Activated CD4-positive, alpha-beta T cell treated with anti-CD3 and anti-CD28 coated beads for 4 hours (primary cell): Measurements from ENCODE around the gene SREK1.
"Not testable (repeated sequence)": the region's sequence is repeated elsewhere in the genome, so short reads cannot be mapped to it uniquely, and the experiment has no call there.

Source experiments
- DNase-seq, 2 donors: peaks; one replicate each; pipeline ENCODE4 v3.0.0-alpha.2; 2020

Gene SREK1, protein sequence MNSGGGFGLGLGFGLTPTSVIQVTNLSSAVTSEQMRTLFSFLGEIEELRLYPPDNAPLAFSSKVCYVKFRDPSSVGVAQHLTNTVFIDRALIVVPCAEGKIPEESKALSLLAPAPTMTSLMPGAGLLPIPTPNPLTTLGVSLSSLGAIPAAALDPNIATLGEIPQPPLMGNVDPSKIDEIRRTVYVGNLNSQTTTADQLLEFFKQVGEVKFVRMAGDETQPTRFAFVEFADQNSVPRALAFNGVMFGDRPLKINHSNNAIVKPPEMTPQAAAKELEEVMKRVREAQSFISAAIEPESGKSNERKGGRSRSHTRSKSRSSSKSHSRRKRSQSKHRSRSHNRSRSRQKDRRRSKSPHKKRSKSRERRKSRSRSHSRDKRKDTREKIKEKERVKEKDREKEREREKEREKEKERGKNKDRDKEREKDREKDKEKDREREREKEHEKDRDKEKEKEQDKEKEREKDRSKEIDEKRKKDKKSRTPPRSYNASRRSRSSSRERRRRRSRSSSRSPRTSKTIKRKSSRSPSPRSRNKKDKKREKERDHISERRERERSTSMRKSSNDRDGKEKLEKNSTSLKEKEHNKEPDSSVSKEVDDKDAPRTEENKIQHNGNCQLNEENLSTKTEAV

DNA sequence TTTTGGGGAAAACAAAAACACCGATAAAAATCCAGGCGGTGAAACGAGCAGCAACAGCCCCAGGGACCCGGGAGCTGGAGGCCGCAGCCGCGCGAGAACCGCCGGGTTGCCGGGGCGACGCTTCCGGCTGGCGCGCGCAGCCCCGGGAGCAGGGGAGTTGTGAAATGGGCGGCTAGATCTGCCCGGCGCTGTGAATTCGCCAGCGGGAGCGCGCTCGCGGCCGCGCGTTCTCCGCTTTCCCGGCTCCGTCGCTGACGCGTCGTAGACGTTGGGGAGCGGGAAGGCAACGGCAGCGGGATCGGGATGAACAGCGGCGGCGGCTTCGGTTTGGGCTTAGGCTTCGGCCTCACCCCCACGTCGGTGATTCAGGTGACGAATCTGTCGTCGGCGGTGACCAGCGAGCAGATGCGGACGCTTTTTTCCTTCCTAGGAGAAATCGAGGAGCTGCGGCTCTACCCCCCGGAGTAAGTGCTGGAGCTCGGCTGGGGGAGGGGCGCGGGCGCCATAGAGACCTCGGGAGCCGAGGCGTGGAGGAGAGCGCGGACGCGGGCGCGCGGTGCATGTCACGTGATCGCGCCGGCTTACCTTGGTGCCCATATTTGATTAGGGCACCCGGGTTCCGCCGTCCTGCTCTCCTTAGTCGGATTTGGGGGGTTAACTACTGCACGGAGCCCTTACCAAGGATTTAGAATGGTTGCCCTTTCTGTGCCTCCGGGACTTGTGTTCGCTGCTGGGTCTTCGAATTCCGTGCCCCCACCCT lies at the start of gene SREK1:
SREK1 (plus strand) TSS at position 227 of the 760 bp plus-strand sequence; CDS start at position 304, 77 bp downstream.
- peak; percentile 89 to 90 for DNase-seq

DNA sequence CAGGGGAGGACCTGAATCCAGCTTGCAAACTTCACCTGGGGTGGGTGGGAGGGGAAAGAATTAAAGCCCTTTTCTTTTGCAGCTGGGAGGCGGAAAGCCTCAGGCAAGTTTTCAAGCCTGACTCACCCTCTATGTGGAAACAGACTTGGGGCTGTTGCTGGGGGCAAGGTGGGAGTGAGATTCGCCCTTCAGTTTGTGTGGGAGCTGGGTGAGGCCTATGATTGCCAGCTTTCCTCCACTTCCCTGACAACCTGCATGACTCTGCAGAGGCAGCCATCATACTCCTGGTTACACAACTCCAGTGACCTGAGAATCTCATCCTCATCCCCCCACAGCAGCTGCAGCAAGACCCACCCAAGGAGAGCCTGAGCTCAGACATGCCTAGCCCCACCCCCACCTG lies 43.2 kb upstream of the SREK1 start:
- DNase-seq, result no peak

DNA sequence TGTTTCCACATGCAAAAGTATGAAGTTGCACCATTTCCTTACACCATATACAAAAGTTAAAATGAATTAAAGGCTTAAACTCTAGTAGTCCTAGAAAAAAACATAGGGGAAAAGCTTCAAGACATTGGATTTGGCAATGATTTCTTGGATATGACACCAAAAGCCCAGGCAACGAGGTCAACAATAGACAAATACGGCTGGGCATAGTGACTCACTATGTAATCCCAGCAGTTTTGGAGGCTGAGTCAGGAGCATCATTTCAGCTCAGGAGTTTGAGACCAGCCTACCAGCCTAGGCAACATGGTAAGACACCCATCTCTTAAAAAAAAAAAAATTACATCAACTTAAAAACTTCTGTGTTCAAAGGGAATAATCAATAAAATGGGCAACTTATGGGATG lies 30.9 kb upstream of the SREK1 start:
- DNase-seq, result no peak

DNA sequence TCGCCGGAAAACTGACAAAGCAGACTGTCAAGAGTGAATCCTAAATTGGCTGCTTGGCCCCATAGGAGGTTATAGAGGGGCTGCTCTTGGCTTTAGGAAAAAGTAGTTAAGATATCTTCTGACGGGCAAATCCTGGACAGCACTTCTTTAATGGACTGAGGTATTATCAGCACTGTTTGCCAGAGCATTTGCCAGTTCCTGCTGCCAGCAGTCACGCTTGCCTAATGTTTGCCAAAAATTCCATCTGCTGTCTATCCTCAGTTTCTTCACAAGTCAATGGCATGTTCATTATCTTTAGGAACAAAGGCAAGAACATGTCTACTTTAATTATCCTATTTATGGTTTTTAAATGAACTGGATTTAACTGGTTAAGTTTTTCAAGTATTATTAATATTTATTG lies 25.8 kb upstream of the SREK1 start:
- no peak for DNase-seq

DNA sequence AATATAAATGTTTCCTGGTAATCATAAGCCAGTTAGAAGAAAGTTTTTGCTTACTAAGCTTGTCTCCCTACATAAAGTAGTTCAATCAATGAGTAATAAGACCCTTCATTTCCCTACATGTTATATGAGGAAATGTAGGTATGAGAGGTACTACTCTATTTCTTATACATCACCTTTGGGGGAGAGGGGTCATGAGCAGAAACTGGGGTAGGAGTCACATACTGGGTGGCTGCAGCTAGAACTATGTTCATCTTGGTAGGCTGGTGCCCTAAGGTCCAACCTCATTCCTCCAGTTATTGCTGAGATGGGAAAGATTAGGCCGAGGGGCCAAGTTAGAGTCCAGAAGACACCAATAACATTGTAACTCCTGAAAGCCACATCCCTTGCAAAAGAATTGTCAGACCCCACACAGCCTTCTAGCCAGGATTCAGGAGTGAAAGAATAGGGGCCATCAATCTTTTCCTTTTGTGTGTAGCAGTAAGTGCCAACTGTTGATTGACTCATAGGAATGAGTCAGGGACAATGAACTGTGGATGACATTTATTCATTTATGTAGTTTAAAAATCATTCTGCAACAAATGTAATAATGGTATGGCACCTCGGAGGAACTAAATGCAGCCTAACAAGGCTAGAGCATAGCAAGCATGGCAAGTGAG lies 21.6 kb upstream of the SREK1 start:
- DNase-seq, result no peak

DNA sequence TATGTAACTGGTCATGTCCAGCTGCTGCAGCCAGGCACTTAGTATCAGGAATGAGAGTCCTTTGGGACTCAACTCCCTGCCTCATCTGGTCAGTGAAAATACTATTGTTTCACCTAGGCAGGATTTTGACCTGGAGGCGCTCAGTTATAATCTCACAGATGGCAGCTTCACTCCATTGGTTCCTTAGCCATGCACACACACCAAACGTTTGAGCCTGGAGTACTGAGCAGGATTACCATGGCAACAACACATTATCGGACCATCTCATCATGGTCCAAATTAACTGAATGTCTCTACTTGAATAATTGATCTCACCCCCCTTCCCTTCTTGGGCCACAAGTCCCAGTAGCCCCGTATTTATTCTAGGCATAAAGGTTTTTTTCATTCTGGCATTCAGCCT lies 15.0 kb upstream of the SREK1 start:
- DNase-seq, result no peak

DNA sequence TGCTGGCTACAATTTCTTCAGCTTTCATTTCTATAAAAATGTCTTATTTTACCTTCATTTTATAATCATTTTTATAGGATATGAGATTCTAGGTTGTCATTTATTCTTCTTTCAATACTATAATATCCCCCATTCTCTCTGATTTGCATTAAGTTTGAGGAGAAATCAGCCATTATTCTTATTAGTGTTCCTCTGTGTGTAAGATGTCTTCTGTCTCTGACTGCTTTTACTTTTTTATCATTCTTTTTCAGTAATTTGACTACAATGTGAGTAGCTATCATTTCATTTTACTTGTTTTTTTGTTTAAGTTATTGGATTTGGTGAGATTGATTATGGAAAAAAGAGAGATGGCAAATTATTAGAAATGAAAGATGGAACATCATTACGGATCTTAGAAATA lies 13.6 kb upstream of the SREK1 start:
- DNase-seq, result no peak

DNA sequence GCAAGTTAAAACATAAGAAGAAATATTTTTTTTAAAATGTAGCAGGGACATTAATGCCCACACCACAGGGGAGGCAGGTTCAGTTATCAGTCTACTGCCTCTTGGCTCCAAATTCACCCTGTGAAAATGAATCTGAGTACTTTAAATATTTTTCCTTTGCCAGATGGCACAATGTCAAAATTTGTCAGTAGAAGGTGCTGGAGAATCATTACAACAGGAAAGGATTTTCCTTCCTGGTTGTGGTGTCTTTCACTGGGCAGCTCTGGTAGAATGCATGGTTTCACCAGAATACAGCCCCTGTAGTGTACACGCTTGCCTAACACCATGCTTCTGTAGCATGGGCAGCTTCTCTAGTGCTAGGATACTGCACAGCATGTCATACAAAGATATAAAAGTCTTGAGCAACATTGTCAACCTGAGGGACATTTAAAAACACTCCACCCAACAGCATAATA lies 9.7 kb upstream of the SREK1 start:
- DNase-seq, result no peak

DNA sequence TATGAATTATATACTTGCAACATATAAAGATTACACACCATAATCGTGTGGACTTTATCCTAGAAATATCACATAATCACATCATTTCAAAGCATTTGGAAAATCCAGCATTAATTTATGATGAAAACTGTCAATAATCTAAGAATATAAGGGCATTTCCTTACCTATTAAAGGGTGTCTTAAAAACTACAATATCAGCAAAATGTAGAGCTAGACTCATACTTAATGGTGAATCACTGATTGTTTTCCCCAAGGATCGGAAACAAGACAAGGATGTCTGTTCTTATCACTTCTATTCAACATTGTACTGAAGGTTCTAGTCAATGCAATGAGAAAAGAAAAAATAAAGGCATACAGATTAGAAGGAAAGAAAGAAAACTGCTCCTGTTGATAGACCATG lies 8.0 kb upstream of the SREK1 start:
- no peak for DNase-seq

DNA sequence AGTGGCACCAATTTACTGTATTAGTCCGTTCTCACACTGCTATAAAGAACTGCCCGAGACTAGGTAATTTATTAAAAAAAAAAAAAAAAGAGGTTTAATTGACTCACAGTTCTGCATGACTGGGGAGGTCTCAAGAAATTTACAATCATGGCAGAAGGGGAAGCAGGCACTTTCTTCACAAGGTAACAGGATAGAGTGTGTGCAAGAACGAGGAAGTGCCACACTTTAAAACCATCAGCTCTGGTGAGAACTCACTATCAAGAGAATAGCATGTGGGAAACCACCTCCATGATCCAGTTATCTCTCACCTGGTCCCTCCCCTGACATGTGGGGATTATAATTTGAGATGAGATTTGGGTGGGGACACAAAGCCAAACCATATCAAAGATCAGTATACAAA lies 7.2 kb upstream of the SREK1 start:
- DNase-seq, result not testable (repeated sequence)

DNA sequence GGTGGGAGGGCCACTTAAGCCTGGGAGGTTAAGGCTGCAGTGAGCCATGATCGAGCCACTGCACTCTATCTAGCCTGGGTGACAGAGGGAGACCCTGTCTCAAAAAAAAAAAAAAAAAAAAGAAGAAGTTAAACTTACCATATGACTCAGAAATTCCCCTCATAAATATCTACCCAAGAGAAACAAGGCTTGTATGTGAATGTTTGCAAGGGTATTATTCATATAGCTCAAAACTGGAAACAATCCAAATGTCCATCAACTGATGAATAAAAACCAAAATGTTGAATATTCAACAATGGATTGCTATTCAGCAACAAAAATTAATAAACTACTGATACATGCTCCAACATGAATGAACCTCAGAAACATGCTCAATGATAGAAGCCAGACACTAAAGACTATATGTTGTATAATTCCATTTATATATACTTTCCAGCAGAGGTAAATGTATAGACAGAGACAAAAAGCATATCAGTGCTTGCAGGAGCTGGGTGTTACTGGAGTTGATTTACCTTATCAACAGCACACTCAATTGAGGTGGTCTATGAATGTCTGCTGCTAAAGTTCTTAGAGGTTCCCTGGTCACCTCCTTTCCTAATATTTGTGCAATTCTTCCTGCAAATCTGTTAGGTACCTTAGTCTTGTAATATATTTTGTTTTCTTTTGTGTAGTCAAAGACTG lies 5.3 kb upstream of the SREK1 start:
- no peak for DNase-seq

DNA sequence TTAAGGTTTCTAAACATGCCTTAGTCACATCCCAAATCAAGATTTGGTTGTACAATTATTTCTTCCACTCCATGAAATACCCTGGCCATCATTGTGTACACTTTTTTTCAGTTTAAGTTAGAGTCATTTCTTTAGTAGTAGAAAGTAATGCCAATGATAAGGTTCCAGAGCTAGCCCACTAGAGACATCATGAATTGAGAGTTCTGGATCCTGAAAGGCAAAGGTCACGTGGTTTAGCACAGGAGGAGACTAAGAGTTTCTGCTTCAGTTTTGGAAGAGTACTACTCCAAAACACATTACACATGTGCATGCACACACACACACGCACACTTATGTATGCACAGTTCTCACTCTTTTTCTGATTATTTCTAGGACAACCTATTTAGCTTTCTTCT lies 4.8 kb upstream of the SREK1 start:
- DNase-seq, result no peak

DNA sequence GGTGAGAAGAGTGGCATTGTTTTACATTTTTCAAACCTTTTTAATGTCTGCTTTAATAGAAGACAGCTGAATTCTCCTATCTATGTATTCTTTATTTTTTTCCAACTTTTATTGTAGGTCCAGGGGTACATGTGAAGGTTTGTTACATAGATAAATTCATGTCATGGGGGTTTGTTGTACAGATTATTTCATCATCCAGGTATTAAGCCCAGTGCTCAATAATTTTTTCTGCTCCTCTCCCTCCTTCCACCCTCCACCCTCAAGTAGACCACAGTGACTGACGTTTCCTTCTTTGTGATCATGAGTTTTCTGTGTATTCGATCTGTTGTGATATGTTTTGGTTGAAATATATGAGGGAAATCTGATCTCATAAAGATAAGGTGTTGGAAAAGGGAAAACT lies 1.7 kb upstream of the SREK1 start:
- no peak for DNase-seq

DNA sequence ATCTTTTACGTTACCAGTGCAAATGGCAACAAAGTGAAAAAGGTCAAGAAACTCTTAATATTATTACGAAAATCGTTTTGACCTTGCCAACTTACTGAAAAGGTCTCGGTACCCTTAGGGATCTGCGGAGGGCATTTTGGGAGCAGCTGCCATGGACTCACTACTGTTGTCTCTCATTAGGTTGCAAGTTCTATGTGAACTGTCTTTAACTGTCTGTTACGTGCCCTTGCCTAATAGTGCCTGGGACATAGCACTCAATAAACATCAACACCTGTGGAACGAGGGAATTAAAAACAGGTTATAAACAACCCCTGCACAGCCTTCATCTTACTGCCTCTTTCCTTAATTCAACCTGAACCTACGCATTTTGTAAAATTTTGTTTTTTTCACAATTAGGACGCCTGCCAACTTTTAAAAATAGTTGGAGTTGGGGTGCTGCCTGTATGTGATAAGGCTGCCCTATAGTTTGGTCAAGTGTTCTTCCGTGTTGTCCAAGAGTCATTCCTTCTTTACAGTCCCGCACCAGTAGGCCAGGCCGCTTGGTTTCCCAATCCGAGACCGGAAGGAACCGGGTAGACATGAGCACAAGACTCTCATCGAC lies 527 bp upstream of the SREK1 start:
- DNase-seq, result peak in 1 of 2 donors; percentile 1

DNA sequence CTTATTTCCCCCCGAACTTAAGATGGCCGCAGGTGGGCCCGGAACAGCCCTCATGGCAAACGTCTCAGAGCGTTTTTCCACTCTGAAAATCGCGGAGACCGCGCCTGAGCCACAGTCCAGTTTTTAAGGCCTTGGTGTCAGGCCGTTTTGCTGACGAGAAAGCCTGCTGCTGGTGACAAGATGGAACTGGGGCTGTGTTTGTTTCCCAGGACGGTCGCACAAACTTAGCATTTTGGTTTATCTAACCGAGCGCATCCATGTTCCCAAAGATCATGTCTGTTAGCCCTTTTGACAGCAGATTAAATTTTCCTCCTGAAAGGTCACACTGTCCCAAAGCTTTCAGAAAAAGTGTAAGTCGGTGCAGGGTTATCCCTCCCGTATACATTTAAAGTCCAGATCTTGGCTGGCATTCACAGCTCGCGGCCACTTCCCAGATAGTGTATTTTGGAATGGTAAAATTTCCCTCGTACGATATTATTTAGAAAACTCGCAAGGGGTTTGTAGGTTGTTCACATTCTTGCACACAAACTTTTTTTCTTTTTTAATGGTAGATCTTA lies 812 bp downstream of the SREK1 start:
- no peak for DNase-seq

DNA sequence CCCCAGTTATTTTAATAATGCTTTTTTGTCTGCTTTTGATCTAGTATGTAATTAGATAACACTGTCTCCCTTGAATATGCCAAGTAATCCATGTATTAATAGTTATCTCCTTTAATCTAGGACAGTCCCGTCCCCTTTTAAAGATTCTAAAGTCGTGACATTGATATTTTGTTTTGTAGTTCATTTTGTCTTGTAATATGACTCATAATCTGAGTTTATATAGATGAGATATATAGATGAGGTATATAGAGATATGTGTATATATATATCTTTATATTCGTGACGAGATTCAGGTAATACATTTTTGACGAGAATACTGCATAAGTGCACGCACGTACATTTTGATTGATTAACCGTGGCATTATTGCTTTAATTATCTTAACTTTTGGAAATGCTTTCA lies 1.6 kb downstream of the SREK1 start:
- DNase-seq, result no peak

DNA sequence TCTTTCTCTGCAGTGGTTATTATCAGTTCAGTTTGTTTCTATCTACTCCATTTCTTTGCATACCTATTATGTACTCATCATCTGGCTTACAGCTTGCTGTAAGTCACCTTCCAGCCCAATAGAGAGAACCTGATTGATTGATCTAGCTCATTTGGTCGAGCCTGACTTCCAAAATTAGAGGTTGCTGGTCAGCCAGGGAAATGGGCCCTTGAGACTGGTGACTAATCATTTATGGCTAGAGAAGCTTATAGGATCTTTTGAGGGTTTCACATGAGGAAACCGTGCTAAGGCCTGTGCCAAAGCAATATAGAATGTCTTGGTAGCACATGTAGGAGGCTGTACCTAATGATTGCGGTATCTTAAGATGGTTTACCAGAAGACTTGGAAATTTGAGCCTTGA lies 5.8 kb downstream of the SREK1 start:
- no peak for DNase-seq

DNA sequence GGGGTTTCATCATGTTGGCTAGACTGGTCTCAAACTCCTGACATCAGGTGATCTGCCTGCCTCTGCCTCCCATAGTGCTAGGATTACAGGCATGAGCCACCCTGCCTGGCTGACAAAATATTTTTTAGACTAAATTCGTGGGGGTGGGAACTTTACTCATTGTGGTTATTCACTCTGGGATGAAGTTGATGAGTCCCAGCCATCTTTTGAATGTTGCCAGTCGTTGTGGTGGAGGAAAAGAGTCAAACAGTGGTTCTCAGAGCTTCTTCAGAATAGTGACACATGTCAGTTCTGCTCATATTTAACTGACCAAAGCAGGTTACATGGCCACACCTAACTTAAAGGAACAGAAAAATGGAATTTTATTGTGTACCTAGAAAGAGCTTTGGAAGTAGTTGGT lies 6.9 kb downstream of the SREK1 start:
- peak in 1 of 2 donors; percentile 13 for DNase-seq

DNA sequence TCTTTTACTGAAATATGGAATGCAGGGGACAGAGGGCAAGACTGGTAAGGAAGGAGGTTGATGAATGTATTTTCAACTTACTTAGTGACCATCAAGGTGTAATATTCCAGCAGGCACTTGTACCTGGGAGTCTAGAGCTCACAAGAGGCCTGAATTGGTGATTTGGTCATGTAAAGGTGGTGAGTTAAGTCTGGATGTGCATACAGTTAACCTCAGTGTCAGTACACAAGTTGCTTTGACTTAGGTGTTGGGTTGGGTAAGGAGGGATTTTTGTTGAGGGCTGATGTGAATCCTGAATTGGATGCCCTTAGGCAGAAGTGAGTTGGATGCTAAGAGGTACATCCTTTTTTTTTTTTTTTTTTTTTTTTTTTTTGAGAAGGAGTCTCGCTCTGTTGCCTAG lies 7.4 kb downstream of the SREK1 start:
- DNase-seq, result no peak

DNA sequence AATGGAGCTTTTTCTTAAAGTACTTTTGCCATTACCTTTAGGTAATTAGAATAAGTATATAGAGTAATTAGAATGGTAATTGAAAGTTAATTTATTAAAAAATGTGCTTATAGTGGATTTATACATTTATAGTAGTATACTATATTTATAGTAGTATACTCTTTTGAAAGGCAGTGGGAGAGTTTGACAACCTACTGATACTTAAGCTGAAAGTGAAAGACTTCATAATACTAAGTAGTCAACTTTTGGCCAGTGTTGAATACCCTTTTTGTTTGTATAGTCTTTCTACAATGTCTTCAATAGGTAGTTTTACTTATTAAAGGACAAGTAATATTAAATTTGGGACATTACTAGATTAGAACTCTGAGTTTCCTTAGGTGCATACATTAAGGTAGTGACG lies 12.9 kb downstream of the SREK1 start:
- no peak for DNase-seq

DNA sequence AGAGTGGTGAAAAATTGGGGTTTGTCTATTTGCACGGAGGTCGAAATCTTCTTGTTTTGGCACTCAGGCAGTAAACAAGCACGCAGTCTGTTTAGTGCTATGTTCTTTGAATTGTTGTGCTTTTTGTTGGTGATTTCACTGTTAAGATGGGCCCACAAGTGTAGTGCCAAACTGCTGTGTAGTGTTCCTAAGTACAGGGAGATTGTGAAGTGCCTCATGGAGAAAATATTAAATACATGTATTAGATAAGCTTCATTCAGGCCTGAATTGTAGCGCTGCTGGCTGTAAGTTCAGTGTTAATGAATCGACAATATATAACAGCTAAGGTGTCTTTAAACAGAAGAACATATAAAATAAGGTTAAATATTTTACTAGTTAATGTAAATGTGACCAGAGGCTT lies 17.3 kb downstream of the SREK1 start:
- no peak for DNase-seq
